Prostate gland (tissue), 2 donors: ENCODE measurements around the gene HDDC3. TPM values are rescaled to one million over a fixed set of nuclear protein-coding genes. Genes with fewer than 3 reads are reported as not detected.

Experiments
- DNase-seq: peaks from one replicate; pipeline ENCODE4 v3.0.0-alpha.2; 2019; ENCODE audit warnings: low spot score
- H3K27ac ChIP-seq, 2 donors: fragments of 200-600 bp; sonication (generic); 2 replicates each; pipeline ENCODE4 v1.5.1; 2017 to 2019
- H3K27me3 ChIP-seq: fragments of 200-600 bp; sonication (generic); replicated peaks from 2 replicates; pipeline ENCODE4 v1.5.1; 2019; ENCODE audit not compliant: insufficient read depth
- H3K36me3 ChIP-seq, 2 donors: fragments of 200-600 bp; sonication (generic); 1 replicate in 1 of 2; 2 replicates in 1 of 2; pipeline versions ENCODE4 v1.5.1 to v1.8.1; 2017 to 2019
- H3K4me1 ChIP-seq: fragments of 200-600 bp; sonication (generic); replicated peaks from 2 replicates; pipeline ENCODE4 v1.5.1; 2019
- H3K4me3 ChIP-seq, 2 donors: fragments of 200-600 bp; sonication (generic); 2 replicates each; pipeline ENCODE4 v1.5.1; 2017 to 2019
- H3K9me3 ChIP-seq: fragments of 200-600 bp; sonication (generic); 2 replicates; pipeline ENCODE4 v1.5.1; 2017
- POLR2A ChIP-seq: fragments of 450-650 bp; IDR thresholded peaks from one replicate; pipeline ENCODE4 v1.6.1; 2016; ENCODE audit warnings: antibody characterized with exemption, mild to moderate bottlenecking
- POLR2AphosphoS5 ChIP-seq: sonication (generic); formaldehyde crosslinking; IDR thresholded peaks from one replicate; pipeline ENCODE4 v1.6.1; 2017; ENCODE audit warnings: antibody characterized with exemption
- WGBS: methylation state at CpG from one replicate; pipeline ENCODE4 v1.1.5; 2018; 5-methylcytosine and 5-hydroxymethylcytosine counted together
- intact Hi-C: fragments of 100-400 bp; cut with DNase I; formaldehyde crosslinking; loops from one replicate; pipeline ENCODE4 v1.14.2; 2022
- total RNA-seq, 2 donors: library from RNA; depleted of rRNA; stranded (reverse); fragments of >200 nt; gene quantifications; one replicate each; pipeline ENCODE4 v1.1.0, GENCODE V29; 2016
- TF ChIP-seq, protein P1 (sequence below), 4 experiments: fragments of 200-600 bp in 2 of 4; fragments of 450-650 bp in 2 of 4; sonication (generic) in 2 of 4; IDR thresholded peaks; 1 replicate in 3 of 4; 2 replicates in 1 of 4; pipeline ENCODE4 v1.5.1; 2016 to 2019; ENCODE audit warnings: antibody characterized with exemption in 4 of 4, mild to moderate bottlenecking in 2 of 4, moderate library complexity in 2 of 4

Gene HDDC3
- total RNA-seq, 2 donors from 2014 or later: 16.2 to 30.6 TPM

DNA sequence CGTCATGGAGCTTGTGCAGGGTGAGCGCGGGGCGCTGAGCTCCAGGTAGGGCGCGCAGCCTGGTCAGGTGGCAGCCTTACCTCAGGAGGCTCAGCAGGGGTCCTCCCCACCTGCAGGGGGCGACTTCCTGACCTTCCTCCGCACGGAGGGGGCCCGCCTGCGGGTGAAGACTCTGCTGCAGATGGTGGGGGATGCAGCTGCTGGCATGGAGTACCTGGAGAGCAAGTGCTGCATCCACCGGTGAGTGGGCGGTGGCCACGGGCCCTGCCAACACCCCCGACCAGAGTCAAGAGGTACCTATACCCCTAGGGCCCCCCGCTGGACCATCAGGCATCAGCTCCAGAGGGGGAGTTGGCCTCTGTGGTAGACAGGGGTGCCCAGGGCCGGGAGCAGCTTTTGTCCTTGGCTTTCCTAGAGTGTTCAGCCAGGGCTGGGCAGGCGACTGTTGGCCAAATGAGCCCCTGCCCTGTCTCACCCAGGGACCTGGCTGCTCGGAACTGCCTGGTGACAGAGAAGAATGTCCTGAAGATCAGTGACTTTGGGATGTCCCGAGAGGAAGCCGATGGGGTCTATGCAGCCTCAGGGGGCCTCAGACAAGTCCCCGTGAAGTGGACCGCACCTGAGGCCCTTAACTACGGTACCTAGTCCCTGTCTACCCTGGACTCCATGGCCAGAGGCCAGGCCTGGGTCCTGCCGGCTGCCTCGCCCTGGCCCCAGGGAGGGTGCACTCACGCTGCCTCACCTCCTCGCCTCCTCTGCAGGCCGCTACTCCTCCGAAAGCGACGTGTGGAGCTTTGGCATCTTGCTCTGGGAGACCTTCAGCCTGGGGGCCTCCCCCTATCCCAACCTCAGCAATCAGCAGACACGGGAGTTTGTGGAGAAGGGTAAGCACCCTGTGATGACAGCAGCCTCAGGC lies 38.9 kb downstream of the HDDC3 start:
- 91% methylated on average over 33 of the region's 33 CpGs for WGBS
- intact Hi-C loops: no loop called here
- H3K9me3 ChIP-seq: no peaks in the 10 kb centered on the region
- H3K27me3 ChIP-seq: no peaks in the 10 kb centered on the region
- peaks cover 7 to 26% of the 10 kb centered on the region in 2 donors for H3K36me3 ChIP-seq
- no peak for TF ChIP-seq POLR2AphosphoS5
- TF ChIP-seq, protein P1, sequence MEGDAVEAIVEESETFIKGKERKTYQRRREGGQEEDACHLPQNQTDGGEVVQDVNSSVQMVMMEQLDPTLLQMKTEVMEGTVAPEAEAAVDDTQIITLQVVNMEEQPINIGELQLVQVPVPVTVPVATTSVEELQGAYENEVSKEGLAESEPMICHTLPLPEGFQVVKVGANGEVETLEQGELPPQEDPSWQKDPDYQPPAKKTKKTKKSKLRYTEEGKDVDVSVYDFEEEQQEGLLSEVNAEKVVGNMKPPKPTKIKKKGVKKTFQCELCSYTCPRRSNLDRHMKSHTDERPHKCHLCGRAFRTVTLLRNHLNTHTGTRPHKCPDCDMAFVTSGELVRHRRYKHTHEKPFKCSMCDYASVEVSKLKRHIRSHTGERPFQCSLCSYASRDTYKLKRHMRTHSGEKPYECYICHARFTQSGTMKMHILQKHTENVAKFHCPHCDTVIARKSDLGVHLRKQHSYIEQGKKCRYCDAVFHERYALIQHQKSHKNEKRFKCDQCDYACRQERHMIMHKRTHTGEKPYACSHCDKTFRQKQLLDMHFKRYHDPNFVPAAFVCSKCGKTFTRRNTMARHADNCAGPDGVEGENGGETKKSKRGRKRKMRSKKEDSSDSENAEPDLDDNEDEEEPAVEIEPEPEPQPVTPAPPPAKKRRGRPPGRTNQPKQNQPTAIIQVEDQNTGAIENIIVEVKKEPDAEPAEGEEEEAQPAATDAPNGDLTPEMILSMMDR (IDR thresholded peaks at IDR 0.05): no peak
- TF ChIP-seq POLR2A: no peak
- H3K27ac ChIP-seq: no peak overlapping the region
- DNase-seq: no peak
- no peak overlapping the region for H3K4me3 ChIP-seq
- H3K4me1 ChIP-seq: no peaks in the 10 kb centered on the region

DNA sequence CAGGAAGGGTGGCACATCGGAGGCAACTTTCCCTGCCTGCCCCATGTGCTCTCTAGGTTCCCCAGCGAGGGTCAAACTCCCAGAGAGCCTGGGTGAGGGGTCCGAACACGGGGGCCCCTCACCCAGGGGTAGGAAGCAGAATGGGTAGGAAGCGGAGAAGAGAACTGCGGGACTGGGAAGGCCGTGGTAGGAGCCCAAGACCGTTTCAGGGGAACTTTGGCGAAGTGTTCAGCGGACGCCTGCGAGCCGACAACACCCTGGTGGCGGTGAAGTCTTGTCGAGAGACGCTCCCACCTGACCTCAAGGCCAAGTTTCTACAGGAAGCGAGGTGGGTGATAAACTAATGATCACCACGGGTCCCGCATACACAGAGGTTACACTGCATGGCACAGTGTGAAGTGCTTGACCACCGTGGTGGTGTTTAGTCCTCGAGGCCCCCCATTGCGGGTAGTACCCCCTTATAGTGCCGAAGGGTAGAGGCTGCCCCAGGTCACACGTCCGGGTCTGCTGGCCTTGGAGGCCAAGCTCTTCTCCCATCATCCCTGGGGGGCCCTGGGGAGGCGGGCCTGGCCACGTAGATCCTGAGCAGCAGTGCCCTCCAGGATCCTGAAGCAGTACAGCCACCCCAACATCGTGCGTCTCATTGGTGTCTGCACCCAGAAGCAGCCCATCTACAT lies 39.7 kb downstream of the HDDC3 start:
- Histone ChIP-seq H3K36me3 (peaks cover 7 to 26% of the 10 kb centered on the region in 2 donors), H3K4me1 (no peaks in the 10 kb centered on the region), H3K9me3 (no peaks in the 10 kb centered on the region), H3K27me3 (no peaks in the 10 kb centered on the region), H3K4me3 (no peak overlapping the region), H3K27ac (no peak overlapping the region)
- TF ChIP-seq POLR2AphosphoS5 (no peak), POLR2A (no peak)
- TF ChIP-seq, protein P1 (IDR thresholded peaks at IDR 0.05): no peak
- no peak for DNase-seq
- intact Hi-C loops: no loop called here
- WGBS: 93% methylated on average over 29 of the region's 29 CpGs

DNA sequence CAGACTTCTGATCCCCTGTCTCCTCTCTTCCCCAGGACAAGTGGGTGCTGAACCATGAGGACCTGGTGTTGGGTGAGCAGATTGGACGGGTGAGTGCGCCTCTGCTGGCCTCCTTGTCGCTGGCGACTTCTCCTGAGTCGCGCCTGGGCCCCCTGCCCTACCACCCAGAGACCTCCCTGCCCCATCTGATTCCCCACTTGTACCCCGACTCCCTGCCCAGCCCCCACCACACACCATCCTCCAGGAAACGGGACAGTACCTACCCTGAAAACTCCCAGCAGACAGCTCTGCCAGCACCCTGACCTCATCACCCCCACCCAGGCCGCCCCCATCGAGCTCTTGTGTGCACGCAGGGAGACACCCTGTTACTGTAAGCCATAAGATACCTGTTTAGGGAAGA lies 40.3 kb downstream of the HDDC3 start:
- TF ChIP-seq, protein P1 (IDR thresholded peaks at IDR 0.05): no peak
- no peak for TF ChIP-seq POLR2A
- no peak for TF ChIP-seq POLR2AphosphoS5
- H3K27me3 ChIP-seq: no peaks in the 10 kb centered on the region
- peaks cover 7 to 26% of the 10 kb centered on the region in 2 donors for H3K36me3 ChIP-seq
- no peaks in the 10 kb centered on the region for H3K9me3 ChIP-seq
- no peak overlapping the region for H3K4me3 ChIP-seq
- DNase-seq: no peak
- no peaks in the 10 kb centered on the region for H3K4me1 ChIP-seq
- H3K27ac ChIP-seq: no peak overlapping the region
- intact Hi-C loops: no loop called here
- WGBS: 90% methylated on average over 11 of the region's 11 CpGs

DNA sequence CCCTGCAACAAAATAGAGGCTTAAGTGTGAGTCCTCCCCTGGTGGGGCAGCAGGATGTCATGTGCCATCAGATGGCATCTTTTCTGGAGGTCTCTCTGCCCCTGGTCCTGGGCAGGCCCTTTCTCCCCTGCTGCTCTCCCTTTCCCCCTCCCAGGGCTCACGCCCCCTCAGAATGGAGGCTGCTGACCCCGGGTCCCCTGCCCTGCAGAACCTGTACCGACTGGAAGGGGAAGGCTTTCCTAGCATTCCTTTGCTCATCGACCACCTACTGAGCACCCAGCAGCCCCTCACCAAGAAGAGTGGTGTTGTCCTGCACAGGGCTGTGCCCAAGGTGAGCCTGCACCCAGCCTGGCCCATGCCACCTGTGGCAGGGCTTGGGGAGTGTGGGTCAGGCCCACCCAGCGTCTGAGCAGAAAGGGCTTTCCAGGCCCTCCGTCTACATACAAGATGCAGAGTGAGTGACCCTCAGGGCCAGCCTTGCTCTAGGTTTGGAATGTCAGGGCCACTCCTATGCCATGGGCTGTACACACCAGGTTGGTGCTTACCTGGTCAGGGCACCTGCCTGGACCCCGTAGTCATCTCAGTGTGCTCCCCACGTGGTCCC lies 40.9 kb downstream of the HDDC3 start:
- H3K36me3 ChIP-seq: peaks cover 7 to 26% of the 10 kb centered on the region in 2 donors
- TF ChIP-seq POLR2AphosphoS5: no peak
- no peak for TF ChIP-seq POLR2A
- TF ChIP-seq, protein P1 (IDR thresholded peaks at IDR 0.05): no peak
- no peak overlapping the region for H3K27ac ChIP-seq
- no peaks in the 10 kb centered on the region for H3K27me3 ChIP-seq
- WGBS: 88% methylated on average over 8 of the region's 8 CpGs
- H3K9me3 ChIP-seq: no peaks in the 10 kb centered on the region
- DNase-seq: no peak
- intact Hi-C loops: no loop called here
- H3K4me1 ChIP-seq: no peaks in the 10 kb centered on the region
- H3K4me3 ChIP-seq: no peak overlapping the region
